ENCODE results near the gene TOP1.

GRCh38 chr20:41009946-41010345, 18.7 kb upstream of the TOP1 start:
- TF ChIP-seq, protein P1, sequence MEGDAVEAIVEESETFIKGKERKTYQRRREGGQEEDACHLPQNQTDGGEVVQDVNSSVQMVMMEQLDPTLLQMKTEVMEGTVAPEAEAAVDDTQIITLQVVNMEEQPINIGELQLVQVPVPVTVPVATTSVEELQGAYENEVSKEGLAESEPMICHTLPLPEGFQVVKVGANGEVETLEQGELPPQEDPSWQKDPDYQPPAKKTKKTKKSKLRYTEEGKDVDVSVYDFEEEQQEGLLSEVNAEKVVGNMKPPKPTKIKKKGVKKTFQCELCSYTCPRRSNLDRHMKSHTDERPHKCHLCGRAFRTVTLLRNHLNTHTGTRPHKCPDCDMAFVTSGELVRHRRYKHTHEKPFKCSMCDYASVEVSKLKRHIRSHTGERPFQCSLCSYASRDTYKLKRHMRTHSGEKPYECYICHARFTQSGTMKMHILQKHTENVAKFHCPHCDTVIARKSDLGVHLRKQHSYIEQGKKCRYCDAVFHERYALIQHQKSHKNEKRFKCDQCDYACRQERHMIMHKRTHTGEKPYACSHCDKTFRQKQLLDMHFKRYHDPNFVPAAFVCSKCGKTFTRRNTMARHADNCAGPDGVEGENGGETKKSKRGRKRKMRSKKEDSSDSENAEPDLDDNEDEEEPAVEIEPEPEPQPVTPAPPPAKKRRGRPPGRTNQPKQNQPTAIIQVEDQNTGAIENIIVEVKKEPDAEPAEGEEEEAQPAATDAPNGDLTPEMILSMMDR (IDR thresholded peaks at IDR 0.05), result no peak
- TF ChIP-seq POLR2A (IDR thresholded peaks at IDR 0.05; ENCODE audit: low read depth), result no peak
- TF ChIP-seq POLR2AphosphoS5 (IDR thresholded peaks at IDR 0.05), result no peak
- TF ChIP-seq EP300 (IDR thresholded peaks at IDR 0.05), result no peak
